ENCODE data around the gene STRADB. TPM values are rescaled to one million over a fixed set of nuclear protein-coding genes. Genes with fewer than 3 reads are reported as not detected.

Gene STRADB
- total RNA-seq, 1 experiment from 2014 or later = 40.5 TPM

GRCh38 chr2:201406077-201406662 is 45.4 kb upstream of the STRADB start:
- no peak overlapping the region for H3K23ac ChIP-seq (ENCODE audit: insufficient read length, low read depth, low read length)
- H3K79me2 ChIP-seq (ENCODE audit: insufficient read depth, low read length) = no peaks in the 10 kb centered on the region
- no peaks in the 10 kb centered on the region for H3K23me2 ChIP-seq (ENCODE audit: insufficient read length, low read depth, low read length, poor library complexity, severe bottlenecking)
- no peak for DNase-seq
- no peak overlapping the region for H2BK12ac ChIP-seq (ENCODE audit: insufficient read length, low read depth, low read length)
- Mint-ChIP-seq H3K27ac (peak overlapping the region in 1 of 3 experiments; percentile 12; a peak in 1 of 7 replicates), H3K36me3 (ENCODE audit: insufficient read depth in 1 of 3, low read depth in 3 of 3) (peaks cover 0 to 5% (median 3%) of the 10 kb centered on the region in 3 experiments; a peak in 3 of 7 replicates), H3K4me3 (no peak overlapping the region), H3K27me3 (ENCODE audit: low read depth) (no peaks in the 10 kb centered on the region), H3K9me3 (no peaks in the 10 kb centered on the region), H3K4me1 (0 out of 4 replicates have a peak, but pooled peaks cover 0 to 3% of the 10 kb centered on the region in 2 experiments)
- no peak overlapping the region for H3K27ac ChIP-seq (ENCODE audit: insufficient read length, low read depth, low read length)
- no peaks in the 10 kb centered on the region for H3K4me1 ChIP-seq (ENCODE audit: insufficient read depth, low read length)
- no peaks in the 10 kb centered on the region for H3K27me3 ChIP-seq (ENCODE audit: insufficient read depth, low read length)
- no peak overlapping the region for H4K8ac ChIP-seq (replicated peaks; ENCODE audit: insufficient read length, low read depth, low read length)
- H3K4me2 ChIP-seq (ENCODE audit: insufficient read depth, insufficient read length, low read length) = no peak overlapping the region
- no peak overlapping the region for H2BK120ac ChIP-seq (ENCODE audit: low read depth, low read length, poor library complexity, severe bottlenecking)
- no peak overlapping the region for H4K5ac ChIP-seq (ENCODE audit: insufficient read length, low read depth, low read length)
- H3T11ph ChIP-seq (ENCODE audit: low read length) = no peak overlapping the region
- no peak overlapping the region for H3K56ac ChIP-seq (ENCODE audit: insufficient read length, low read depth, low read length)
- H2AK5ac ChIP-seq (ENCODE audit: insufficient read length, low read length) = no peak overlapping the region
- no peak overlapping the region for H4K91ac ChIP-seq (ENCODE audit: insufficient read length, low read depth, low read length)
- no peak for TF ChIP-seq CTCF (conservative IDR thresholded peaks at IDR 0.05)
- H3K14ac ChIP-seq (ENCODE audit: insufficient read depth, low read length) = no peak overlapping the region
- no peak overlapping the region for H2AFZ ChIP-seq (ENCODE audit: low read length)
- H2BK15ac ChIP-seq (ENCODE audit: low read depth, low read length) = no peak overlapping the region
- no peaks in the 10 kb centered on the region for H4K20me1 ChIP-seq (ENCODE audit: control insufficient read depth, insufficient read depth, insufficient read length)
- no CpG with 5 or more reads among the region's 3 CpGs for WGBS (ENCODE audit: extremely low coverage, insufficient read length, low lambda C conversion rate)
- H3K9me3 ChIP-seq (ENCODE audit: control insufficient read depth, low read depth, low read length) = no peaks in the 10 kb centered on the region
- no peak overlapping the region for H2BK5ac ChIP-seq (ENCODE audit: insufficient read length, low read length)
- no peak overlapping the region for H2BK20ac ChIP-seq (ENCODE audit: low read depth, low read length, poor library complexity, severe bottlenecking)
- H3K9ac ChIP-seq (ENCODE audit: extremely low read depth, insufficient read length, low read length) = no peak overlapping the region
- no peak overlapping the region for H3K18ac ChIP-seq (ENCODE audit: insufficient read length, low read depth, low read length)
- H3K79me1 ChIP-seq (ENCODE audit: insufficient read depth, low read depth, low read length, poor library complexity, severe bottlenecking) = no peaks in the 10 kb centered on the region
- H3K4ac ChIP-seq (ENCODE audit: low read depth, low read length) = no peak overlapping the region

Data from H9 (cell line).